DOHH2 (cell line): ENCODE data around the gene MARCHF6.

Experiments
- EZH2phosphoT487 ChIP-seq: fragments of 200-600 bp; sonication (generic); IDR thresholded peaks from 2 replicates; pipeline ENCODE4 v1.6.1; 2017; ENCODE audit warnings: borderline replicate concordance, mild to moderate bottlenecking, antibody characterized with exemption, low read length, moderate library complexity, mixed read lengths
- TF ChIP-seq, protein P1 (sequence below): fragments of 200-600 bp; sonication (generic); IDR thresholded peaks from one replicate; pipeline ENCODE4 v1.5.1; 2014; ENCODE audit warnings: antibody characterized with exemption, mild to moderate bottlenecking, low read depth, low read length; ENCODE audit not compliant: poor library complexity, severe bottlenecking

DNA sequence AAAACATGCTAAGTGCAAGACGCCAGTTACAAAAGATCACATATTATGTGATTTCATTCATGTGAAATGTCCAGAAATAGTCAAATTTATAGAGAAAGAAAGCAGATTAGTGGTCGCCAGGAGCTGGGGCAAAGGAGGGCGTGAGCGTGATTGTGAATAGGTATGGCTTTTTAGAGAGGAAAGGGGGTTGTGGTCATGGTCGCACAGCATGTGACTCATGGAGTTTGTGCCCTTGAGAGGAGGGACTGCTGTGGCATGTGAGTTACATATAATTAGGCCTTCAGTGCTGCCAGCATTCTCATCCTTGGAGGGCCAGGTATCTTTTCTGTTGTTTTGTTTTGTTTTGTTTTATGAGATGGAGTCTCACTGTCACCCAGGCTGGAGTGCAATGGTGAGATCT is 21.2 kb upstream of the MARCHF6 start:
- TF ChIP-seq EZH2phosphoT487: no peak
- TF ChIP-seq, protein P1, sequence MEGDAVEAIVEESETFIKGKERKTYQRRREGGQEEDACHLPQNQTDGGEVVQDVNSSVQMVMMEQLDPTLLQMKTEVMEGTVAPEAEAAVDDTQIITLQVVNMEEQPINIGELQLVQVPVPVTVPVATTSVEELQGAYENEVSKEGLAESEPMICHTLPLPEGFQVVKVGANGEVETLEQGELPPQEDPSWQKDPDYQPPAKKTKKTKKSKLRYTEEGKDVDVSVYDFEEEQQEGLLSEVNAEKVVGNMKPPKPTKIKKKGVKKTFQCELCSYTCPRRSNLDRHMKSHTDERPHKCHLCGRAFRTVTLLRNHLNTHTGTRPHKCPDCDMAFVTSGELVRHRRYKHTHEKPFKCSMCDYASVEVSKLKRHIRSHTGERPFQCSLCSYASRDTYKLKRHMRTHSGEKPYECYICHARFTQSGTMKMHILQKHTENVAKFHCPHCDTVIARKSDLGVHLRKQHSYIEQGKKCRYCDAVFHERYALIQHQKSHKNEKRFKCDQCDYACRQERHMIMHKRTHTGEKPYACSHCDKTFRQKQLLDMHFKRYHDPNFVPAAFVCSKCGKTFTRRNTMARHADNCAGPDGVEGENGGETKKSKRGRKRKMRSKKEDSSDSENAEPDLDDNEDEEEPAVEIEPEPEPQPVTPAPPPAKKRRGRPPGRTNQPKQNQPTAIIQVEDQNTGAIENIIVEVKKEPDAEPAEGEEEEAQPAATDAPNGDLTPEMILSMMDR: no peak
